Measurements from ENCODE around the gene YWHAE.
"Not testable (repeated sequence)": the region's sequence is repeated elsewhere in the genome, so short reads cannot be mapped to it uniquely, and the experiment has no call there.

YWHAE gene

DNA sequence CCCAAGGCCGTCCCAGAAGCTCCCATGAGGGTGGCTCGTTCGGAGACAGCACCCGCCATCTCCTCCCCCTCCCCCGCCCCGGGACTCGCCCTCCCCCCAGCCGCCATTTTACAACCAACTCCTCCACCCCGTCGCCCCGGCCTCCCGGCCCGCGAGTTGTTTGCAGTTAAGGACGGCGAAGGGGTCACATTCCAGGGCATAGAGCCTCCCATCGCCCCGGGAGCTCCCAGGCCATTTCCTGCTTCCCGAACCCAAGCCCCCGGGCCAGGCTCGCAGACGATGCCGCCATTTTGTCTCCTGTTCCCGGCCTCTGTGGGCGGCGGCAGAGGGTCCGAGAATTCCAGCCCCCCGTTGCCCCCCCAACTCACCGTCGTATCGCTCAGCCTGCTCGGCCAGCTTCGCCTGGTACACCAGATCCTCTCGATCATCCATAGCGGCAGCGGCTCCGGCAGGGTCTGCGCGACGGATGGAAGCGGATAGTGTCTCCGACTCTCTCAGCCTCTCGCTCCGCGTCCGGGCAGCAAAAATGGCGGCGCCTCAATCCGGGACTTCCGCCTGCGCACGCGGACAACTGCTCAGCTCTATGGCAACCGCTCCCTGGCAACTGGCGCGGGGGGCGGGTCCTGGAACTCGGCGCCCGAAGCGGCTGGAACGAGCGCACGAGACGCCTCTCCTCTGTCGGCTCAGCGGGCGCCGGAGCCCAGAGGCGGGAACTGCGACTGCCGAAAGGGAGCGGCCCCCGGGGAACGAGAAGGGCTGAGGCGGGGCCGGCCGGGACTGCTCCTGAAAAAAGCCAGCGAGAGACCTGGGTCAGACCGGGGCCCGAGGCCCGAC is at the start of gene YWHAE:
Gene YWHAE (minus strand): TSS at position 544 of the 834 bp plus-strand sequence. CDS start 112 bp downstream, at position 432.
- DNase-seq: peak; percentile 96

DNA sequence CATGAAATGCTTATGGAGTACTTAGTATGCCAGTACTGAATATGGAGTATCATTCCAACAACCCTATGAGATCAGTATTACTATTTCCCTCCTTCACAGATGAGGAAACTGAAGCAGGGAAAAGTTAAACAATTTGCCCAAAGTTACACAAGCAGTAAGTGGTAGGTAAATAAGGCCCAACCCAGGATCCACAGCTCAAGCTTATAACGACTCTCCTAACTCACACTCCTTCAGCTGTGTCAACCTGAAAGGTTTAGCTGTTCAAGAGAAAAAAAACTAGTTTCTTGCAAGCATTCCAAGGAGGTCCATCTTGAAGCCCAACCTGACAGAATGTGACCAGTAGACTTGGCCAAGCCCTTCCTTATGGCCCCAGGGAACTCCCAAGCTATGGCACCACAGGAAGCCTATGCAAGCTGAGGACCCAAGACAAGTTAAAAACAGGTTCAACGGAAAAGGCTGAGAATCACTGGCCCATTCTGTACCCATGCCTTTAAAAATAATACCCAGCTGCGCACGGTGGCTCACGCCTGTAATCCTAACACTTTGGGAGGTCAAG is 49.5 kb upstream of the YWHAE start:
- no peak for DNase-seq

DNA sequence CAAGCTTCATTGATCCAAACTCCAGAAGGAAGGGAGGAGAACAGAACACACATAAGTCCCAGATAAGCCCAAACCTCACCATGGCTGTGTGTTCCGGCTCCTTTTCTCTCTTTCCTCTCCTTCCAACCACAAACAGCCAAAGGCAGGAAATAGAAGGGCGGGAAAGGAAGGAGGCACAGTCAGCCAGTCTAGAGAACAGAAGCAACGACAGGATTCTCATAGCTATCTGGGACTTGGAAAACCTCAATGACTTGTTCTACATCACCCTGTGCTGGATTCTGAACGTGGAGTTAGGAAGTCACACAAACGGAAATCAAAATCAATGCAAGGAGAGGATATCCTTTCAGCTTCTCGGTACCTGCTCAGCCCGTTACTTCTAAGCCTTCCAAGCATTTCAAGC is 47.0 kb upstream of the YWHAE start:
- DNase-seq: no peak

DNA sequence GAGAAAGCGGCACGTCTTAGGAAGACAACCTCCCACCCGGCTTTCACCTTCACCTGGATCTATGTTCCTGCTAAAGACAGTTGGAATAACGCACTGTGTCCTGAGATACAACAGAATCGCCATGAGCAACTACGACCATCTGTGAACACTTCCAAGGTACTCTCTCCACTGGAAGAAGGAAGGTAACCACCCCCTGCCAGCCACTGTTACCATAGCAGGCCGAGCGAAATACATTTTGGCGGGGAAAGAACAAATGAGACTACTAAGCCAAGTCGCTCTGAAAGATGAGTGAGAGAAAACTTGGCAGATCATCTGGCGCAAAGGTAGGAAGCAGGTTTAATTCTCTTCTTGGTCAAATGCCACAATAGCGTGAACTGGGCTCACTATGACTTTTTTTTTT is 46.2 kb upstream of the YWHAE start:
- DNase-seq: no peak

DNA sequence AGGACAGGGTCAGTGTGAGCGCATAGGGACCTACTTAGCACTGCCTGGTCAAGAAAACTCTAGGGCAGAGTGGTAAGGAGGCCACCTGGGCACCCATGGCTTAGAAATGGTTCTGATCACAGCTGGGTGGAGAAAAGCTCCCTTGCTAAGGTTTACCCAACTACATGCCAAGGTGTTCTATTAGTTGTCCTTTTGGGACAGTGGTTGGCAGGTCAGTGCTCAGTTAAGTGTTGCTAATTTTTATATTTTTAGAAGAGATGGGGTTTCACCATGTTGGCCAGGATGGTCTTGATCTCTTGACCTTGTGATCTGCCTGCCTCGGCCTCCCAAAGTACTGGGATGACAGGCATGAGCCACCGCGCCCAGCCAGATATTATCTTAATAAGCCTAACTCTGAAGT is 45.7 kb upstream of the YWHAE start:
- DNase-seq: not testable (repeated sequence)

DNA sequence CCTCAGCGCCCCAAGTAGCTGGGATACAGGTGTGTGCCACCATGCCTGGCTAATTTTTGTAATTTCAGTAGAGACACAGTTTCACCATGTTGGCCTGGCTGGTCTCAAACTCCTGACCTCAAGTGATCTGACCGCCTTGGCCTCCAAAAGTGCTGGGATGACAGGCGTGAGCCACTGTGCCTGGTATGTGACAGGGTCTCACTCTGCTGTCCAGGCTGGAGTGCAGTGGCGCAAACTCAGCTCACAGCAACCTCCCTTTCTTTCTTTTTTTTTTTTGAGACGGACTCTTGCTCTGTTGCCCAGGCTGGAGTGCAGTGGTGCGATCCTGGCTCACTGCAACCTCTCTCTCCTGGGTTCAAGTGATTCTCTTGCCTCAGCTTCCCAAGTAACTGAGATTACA is 42.7 kb upstream of the YWHAE start:
- DNase-seq: not testable (repeated sequence)

DNA sequence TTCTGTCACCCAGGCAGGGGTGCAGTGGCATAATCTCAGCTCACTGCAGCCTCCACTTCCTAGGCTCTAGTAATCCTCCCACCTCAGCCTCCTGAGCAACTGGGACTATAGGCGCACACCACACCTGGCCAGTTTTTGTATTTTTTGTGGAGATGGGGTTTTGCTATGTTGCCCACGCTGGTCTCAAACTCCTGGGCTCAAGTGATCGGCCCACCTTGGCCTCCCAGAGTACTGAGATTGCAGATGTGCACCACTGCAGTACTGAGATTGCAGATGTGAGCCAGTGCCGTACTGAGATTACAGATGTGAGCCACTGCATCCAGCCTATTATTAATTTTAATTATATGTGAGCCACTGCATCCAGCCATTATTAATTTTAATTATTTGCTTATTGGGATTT is 42.2 kb upstream of the YWHAE start:
- DNase-seq: no peak

DNA sequence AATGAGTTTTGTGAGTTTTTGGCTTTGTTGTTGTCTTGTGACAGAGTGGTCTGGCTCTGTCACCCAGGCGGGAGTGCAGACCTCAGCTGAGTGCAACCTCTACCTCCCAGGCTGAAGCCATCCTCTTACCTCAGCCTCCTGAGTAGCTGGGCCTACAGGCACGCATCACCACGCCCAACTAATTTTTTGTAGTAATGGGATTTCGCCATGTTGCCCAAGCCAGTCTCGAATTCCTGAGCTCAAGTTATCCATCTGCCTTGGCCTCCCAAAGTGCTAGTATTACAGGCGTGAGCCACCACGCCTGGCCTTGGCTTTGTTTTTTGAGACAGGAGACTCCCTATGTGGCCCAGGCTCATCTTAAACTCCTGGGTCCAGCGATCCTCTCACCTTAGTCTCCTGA is 40.9 kb upstream of the YWHAE start:
- no peak for DNase-seq

DNA sequence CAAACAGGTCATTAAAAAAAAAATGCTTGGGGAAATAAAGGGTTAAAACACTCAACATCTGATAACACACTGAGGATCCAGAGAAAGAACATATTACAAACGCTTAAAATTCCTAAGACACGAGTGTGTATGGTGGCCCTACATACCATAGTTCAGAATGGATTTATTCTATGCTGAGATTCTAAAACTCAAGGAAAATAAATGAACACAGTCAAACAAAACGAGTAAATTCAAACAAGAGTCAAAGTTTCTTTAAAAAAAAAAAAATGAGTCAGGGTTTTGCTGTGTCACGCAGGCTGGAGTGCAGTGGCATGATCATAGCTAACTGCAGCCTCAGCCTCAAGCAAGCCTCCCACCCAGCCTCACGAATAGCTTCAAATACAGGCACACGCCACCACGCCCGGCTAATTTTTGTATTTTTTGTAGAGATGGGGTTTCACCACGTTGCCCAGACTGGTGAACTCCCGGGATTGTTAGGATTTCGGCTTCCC is 38.6 kb upstream of the YWHAE start:
- DNase-seq: no peak

DNA sequence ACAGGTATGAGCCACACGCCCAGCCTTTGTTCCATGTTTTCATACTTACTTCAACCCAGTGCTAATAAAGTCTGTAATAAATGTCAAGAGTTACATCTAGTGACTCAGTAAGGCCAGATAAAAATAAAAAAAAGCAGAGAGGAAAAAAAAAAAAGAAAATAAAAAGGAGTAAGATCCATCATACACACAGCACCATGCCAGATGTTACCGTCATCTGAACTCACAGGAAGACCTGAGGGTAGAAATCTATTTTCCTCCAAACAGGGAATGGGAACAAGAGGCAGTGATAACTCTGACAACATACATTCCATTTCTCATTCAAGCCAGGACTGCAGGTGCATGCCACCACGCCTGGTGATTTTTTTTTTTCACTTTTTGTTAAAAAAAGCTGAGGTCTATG is 35.3 kb upstream of the YWHAE start:
- DNase-seq: no peak

DNA sequence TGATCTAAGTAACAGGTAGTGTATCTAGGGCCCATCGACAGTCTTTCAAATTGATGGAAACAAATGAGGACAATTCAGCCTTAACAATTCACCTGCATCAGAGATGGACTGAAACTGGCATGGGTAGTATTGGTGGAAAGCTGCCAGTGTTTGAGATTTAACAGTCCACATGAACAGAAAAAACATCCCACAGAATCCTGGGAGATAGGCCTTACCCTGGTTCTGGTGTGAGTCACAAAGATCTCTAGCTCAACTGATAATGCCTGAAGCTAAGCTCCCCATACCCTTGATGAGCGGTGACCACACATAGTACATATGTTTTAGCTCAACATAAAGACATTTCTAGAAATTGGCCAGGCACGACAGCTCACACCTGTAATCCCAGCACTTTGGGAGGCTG is 34.1 kb upstream of the YWHAE start:
- no peak for DNase-seq

DNA sequence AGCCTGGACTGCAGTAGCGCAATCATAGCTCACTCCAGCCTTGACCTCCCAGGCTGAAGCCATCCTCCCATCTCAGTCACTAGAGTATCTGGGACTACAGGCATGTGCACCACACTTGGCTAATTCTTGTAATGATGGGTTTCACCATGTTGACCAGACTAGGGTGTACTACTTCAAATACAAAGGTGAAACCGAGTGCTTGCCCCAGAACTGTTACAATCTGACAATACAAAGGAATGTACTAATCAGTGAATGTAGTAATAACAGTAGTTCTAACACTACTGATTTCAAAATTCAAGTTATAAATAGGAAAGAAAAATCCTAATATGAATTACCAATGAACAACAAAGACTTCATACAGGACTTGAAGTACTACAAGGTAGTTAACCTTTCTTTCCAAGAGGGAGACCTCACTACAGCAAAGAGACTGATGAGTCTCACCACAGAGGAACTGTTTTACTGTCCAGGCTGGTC is 31.6 kb upstream of the YWHAE start:
- no peak for DNase-seq

DNA sequence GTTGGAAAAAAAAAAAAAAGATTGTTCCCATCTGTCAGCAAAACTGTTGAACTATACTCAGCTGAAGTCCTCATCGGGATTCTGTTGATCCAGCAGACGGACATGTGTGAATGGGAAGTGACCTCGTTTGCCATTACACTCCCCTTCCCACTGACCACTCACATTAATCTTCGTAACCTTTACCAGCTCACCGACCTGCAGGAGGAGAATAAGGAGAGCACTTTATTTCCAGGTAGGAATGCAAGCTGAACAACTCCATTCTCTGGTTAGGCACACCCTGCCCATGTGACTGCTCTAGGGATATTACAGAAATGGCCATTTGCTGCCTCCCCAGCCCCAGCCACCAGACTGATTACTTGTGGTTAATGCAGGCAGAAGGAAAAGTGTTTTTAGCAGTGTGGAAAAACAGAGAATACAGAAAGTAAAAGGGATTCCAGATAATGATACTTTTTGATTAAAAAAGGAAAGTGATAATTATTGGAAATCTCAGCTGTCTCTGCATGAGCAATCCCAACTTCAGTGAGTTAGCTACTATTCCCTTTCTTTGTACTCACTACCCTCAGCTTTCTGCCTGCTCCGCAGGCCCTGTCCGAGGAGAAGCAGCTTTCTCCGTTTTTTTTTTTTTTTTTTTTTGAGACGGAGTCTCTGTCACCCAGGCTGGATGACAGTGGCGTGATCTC is 23.6 kb upstream of the YWHAE start:
- no peak for DNase-seq

DNA sequence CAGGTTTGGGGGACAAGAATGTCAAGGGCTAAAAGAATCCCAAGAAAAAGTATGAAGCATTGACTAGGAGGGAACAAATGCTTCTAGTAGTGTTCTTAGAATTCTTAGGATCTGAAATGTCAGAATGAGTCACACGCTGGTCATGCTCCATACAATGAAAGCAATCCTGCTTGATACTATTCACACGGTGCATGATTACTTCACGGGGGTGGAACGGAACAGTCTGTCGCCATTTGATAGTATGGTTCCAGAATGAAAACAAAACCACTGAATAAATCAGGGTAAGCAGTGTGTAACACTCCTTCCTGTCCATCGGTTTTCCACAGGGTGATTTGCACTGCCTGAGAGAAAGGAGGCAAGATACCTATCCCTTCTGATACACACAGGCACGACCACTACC is 22.9 kb upstream of the YWHAE start:
- DNase-seq: no peak

DNA sequence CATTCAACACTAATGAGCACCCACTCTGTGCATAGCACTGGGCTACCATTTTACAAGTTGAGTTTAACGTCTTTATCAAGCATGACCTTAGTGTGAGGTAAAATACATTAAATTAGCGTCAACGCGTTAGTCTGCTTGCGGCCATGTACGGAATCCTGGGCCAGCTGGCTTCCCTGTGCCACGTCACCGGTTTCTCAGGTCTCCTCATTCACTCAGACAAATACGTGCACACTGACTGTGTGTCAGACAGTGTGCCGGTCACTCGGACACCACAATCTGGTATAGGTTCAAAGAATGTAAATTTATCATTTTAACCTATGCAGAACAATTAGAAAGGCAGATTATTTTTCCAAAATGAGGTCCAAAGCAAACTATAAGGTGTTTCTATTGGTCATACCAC is 21.4 kb upstream of the YWHAE start:
- DNase-seq: no peak

DNA sequence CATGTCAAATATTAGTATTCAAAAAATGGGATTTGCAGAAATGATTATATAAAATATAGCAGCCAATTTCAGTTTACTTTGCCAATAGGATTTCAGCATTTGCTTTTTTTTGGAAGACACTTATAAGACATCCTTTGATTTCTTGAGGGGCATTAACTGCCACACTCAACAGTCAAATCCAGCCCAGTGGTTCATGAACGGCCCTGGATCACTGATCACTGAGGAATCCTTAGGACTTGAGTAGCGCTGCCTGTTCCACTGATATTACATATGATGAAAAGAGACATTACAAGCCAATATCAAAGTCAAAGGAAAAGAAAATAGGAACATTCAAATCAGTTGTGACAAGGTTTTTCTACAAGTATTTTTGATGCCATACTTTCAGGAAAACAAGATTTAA is 21.0 kb upstream of the YWHAE start:
- no peak for DNase-seq

DNA sequence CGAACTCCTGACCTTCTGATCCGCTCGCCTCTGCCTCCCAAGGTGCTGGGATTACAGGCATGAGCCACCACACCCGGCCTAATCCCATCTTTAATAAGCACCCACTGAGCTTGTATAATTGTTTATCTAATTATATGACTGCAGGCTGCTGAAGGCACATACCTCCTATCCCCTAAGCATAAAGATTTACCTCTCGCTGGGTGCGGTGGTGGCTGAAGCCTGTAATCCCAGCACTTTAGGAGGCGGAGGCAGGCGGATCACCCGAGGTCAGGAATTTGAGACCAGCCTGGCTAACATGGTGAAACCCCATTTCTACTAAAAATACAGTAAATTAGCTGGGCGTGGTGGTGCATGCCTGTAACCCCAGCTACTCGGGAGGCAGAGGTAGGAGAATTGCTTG is 20.1 kb upstream of the YWHAE start:
- no peak for DNase-seq

DNA sequence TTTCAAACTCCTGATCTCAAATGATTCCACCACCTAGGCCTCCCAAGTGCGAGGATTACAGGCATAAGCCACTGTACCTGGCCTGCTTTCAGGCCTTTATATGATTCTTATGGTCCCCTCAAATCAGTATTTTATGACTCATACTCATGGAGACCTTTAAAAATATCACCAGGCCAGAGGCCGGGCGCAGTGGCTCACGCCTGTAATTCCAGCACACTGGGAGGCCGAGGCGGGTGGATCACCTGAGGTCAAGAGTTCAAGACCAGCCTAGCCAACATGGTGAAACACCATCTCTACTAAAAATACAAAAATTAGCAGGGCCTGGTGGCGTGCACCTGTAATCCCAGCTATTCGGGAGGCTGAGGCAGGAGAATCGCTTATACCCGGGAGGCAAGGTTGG is 18.5 kb upstream of the YWHAE start:
- DNase-seq: not testable (repeated sequence)

DNA sequence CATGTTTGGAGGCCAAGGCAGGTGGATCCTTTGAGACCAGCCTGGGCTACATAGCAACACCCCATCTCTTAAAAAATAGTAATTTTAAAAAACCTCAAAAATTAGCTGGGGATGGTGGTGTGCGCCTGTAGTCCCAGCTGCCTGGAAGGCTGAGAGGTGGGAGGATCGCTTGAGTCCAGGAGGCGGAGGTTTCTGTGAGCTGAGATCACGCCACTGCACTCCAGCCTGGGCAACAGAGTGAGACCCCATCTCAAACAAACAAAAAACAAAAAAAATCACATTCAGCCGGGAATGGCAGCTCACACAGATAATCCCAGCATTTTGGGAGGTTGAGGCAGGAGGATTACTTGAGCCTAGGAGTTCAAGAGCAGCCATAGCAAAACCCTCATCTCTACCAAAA is 16.4 kb upstream of the YWHAE start:
- no peak for DNase-seq

DNA sequence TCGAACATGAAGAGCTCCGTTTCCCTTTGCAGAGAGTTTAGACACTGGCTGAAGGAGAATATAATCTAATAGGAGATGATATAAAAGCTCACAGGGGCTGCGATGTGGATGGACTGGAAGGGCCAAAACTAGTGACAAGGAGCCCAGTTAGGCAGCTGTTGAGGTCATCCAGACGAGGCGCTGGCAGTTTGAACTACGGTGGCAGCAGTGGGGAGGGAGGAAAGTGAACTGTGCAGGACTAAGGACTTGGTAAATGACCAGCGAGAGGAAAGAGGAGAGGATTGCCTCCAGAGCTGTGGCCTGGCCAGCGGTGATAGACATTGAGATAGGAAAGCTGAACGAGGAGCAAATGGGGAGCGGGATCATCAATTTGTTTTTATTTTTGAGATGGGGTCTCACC is 14.6 kb upstream of the YWHAE start:
- no peak for DNase-seq

DNA sequence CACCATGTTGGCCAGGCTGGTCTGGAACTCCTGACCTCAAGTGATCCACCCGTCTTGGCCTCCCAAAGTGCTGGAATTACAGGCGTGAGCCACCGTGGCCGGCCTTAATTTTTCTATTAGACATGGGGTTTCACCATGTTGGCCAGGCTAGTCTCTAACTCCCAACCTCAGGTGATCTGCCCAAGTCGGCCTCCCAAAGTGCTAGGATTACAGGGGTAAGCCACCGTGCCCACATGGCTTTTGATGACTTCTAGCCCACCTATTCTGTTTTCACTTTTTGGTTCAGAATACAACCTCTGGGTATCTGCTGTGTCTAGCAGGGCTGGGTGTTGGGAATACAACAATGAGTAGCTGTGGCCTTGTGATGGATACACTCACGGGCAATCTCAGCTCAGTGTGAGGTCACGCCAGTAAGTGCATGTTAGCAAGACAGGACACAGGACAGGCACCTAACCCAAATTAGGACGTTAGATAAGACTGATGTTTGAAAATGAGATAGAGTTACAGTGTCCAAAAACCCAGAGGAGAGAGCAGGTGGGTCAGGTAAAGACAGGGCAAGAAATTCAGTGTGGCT is 14.1 kb upstream of the YWHAE start:
- DNase-seq: no peak

DNA sequence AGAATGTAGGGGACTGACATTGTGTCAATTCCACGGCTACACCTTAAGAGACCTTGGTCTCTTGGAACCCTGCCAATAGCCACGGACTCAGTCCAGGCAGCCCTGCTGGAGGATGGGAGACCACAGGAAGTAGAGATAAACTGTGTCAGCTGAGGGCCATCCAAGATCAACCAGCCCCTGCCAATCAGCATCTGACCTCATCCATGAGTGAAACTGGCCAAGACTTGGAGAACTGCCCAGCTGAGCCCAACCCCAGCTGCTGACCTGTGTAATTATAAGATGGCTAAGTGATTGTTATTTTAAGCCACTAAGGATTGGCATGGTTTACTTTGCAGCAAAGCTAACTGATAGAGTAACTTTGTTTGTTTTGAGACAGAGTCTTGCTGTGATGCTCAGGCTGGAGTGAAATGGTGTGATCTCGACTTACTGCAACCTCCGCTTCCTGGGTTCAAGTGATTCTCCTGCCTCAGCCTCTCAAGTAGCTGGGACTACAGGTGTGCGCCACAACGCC is 13.3 kb upstream of the YWHAE start:
- no peak for DNase-seq
